Loucy (cell line): ENCODE measurements around the gene TPMT.

Experiments used
- H2AFZ ChIP-seq: fragments of 200-600 bp; sonication (generic); 2 replicates; pipeline ENCODE4 v1.6.0; 2016; ENCODE audit warnings: antibody characterized with exemption, mild to moderate bottlenecking, low read length, moderate library complexity
- H3F3A ChIP-seq: fragments of 200-600 bp; 2 replicates; pipeline ENCODE4 v1.6.0; 2016; ENCODE audit warnings: antibody characterized with exemption, low read depth, mild to moderate bottlenecking
- H3K27me3 ChIP-seq: fragments of 200-600 bp; sonication (generic); 2 replicates; pipeline ENCODE4 v1.6.1; 2014; ENCODE audit warnings: low read length, mild to moderate bottlenecking; ENCODE audit not compliant: insufficient read depth, poor library complexity, severe bottlenecking
- H3K36me3 ChIP-seq: fragments of 200-600 bp; sonication (generic); 2 replicates; pipeline ENCODE4 v1.6.1; 2016; ENCODE audit warnings: low read length; ENCODE audit not compliant: insufficient read depth
- H3K4me1 ChIP-seq: fragments of 200-600 bp; sonication (generic); 2 replicates; pipeline ENCODE4 v1.5.1; 2014; ENCODE audit warnings: low read length, mild to moderate bottlenecking; ENCODE audit not compliant: insufficient read depth, poor library complexity, severe bottlenecking
- H3K4me2 ChIP-seq: fragments of 200-600 bp; sonication (generic); 2 replicates; pipeline ENCODE4 v1.6.0; 2014; ENCODE audit warnings: antibody characterized with exemption, low read length, low read depth, mild to moderate bottlenecking; ENCODE audit not compliant: poor library complexity, severe bottlenecking
- H3K4me3 ChIP-seq: fragments of 200-600 bp; sonication (generic); 2 replicates; pipeline ENCODE4 v1.5.1; 2014; ENCODE audit warnings: low read length, mild to moderate bottlenecking, mixed read lengths; ENCODE audit not compliant: poor library complexity, severe bottlenecking
- H3K79me2 ChIP-seq: fragments of 200-600 bp; sonication (generic); 2 replicates; pipeline ENCODE4 v1.6.1; 2014; ENCODE audit warnings: low read length; ENCODE audit not compliant: insufficient read depth
- H3K9ac ChIP-seq: fragments of 200-600 bp; sonication (generic); 2 replicates; pipeline ENCODE4 v1.6.0; 2014; ENCODE audit warnings: mild to moderate bottlenecking, low read depth, low read length, moderate library complexity; ENCODE audit not compliant: poor library complexity, severe bottlenecking
- H3K9me2 ChIP-seq: fragments of 200-600 bp; sonication (generic); replicated peaks from 2 replicates; pipeline ENCODE4 v1.6.1; 2016; ENCODE audit warnings: low read depth, low read length, mixed read lengths
- H3K9me3 ChIP-seq: fragments of 200-600 bp; sonication (generic); 2 replicates; pipeline ENCODE4 v1.6.1; 2014; ENCODE audit warnings: mild to moderate bottlenecking, antibody characterized with exemption, low read length, low read depth; ENCODE audit not compliant: insufficient read depth
- H4K20me1 ChIP-seq: fragments of 200-600 bp; sonication (generic); 2 replicates; pipeline ENCODE4 v1.6.0; 2014; ENCODE audit warnings: antibody characterized with exemption, low read length, mild to moderate bottlenecking; ENCODE audit not compliant: insufficient read depth, poor library complexity, severe bottlenecking
- EZH2phosphoT487 ChIP-seq: fragments of 200-600 bp; IDR thresholded peaks from 2 replicates; pipeline ENCODE4 v1.6.1; 2018; ENCODE audit warnings: antibody characterized with exemption, mild to moderate bottlenecking, moderate library complexity, borderline replicate concordance
- TF ChIP-seq, protein P1 (sequence below): fragments of 200-600 bp; sonication (generic); conservative IDR thresholded peaks from 2 replicates; pipeline ENCODE4 v1.5.1; 2014; ENCODE audit warnings: mild to moderate bottlenecking, antibody characterized with exemption, low read length

TPMT gene

GRCh38 chr6:18148304-18149025 is 6.4 kb downstream of the TPMT start:
- Histone ChIP-seq H3F3A (0 out of 2 replicates have a peak, but pooled peaks cover 2% of the 10 kb centered on the region), H3K4me1 (peaks cover 17% of the 10 kb centered on the region), H3K9ac (no peak overlapping the region), H3K9me2 (no peaks in the 10 kb centered on the region), H3K4me3 (no peak overlapping the region), H3K4me2 (no peak overlapping the region), H4K20me1 (no peaks in the 10 kb centered on the region), H3K79me2 (no peaks in the 10 kb centered on the region), H3K9me3 (no peaks in the 10 kb centered on the region), H2AFZ (no peak overlapping the region), H3K36me3 (no peaks in the 10 kb centered on the region), H3K27me3 (no peaks in the 10 kb centered on the region)
- TF ChIP-seq, protein P1, sequence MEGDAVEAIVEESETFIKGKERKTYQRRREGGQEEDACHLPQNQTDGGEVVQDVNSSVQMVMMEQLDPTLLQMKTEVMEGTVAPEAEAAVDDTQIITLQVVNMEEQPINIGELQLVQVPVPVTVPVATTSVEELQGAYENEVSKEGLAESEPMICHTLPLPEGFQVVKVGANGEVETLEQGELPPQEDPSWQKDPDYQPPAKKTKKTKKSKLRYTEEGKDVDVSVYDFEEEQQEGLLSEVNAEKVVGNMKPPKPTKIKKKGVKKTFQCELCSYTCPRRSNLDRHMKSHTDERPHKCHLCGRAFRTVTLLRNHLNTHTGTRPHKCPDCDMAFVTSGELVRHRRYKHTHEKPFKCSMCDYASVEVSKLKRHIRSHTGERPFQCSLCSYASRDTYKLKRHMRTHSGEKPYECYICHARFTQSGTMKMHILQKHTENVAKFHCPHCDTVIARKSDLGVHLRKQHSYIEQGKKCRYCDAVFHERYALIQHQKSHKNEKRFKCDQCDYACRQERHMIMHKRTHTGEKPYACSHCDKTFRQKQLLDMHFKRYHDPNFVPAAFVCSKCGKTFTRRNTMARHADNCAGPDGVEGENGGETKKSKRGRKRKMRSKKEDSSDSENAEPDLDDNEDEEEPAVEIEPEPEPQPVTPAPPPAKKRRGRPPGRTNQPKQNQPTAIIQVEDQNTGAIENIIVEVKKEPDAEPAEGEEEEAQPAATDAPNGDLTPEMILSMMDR: no peak
- no peak for TF ChIP-seq EZH2phosphoT487

- Histone ChIP-seq H3K4me1 (peaks cover 9% of the 10 kb centered on the region), H3K79me2 (no peaks in the 10 kb centered on the region), H3K9ac (no peak overlapping the region), H2AFZ (no peak overlapping the region), H3K36me3 (no peaks in the 10 kb centered on the region), H3K4me3 (no peak overlapping the region), H3F3A (0 out of 2 replicates have a peak, but pooled peaks cover 2% of the 10 kb centered on the region), H3K9me2 (no peaks in the 10 kb centered on the region), H4K20me1 (no peaks in the 10 kb centered on the region), H3K27me3 (no peaks in the 10 kb centered on the region), H3K9me3 (no peaks in the 10 kb centered on the region), H3K4me2 (no peak overlapping the region)
- TF ChIP-seq, protein P1: no peak
- no peak for TF ChIP-seq EZH2phosphoT487
These were observed 7.3 kb downstream of the TPMT start for GRCh38 chr6:18147616-18148015.

- no peak overlapping the region for H3K4me2 ChIP-seq
- H3K36me3 ChIP-seq: no peaks in the 10 kb centered on the region
These were observed 7.7 kb downstream of the TPMT start for GRCh38 chr6:18147160-18147559.

More at GRCh38 chr6:18147160-18147559, 7.7 kb downstream of the TPMT start:
- Histone ChIP-seq H3K27me3 (no peaks in the 10 kb centered on the region), H3K9ac (no peak overlapping the region), H2AFZ (no peak overlapping the region), H3K79me2 (no peaks in the 10 kb centered on the region), H4K20me1 (no peaks in the 10 kb centered on the region), H3K4me1 (peaks cover 4% of the 10 kb centered on the region), H3K9me3 (no peaks in the 10 kb centered on the region), H3K9me2 (no peaks in the 10 kb centered on the region), H3F3A (0 out of 2 replicates have a peak, but pooled peaks cover 2% of the 10 kb centered on the region), H3K4me3 (no peak overlapping the region)
- TF ChIP-seq EZH2phosphoT487: no peak
- TF ChIP-seq, protein P1: no peak
